GM12892 (cell line): ENCODE measurements around the gene SLC4A2.

Experiments
- DNase-seq: peaks from one replicate; pipeline ENCODE4 v3.0.0; 2011; ENCODE audit not compliant: insufficient read length
- FAIRE-seq: peaks from 2 replicates; lab custom pipeline; 2011; peaks lifted over from hg19 to GRCh38; lab: Jason Lieb, UNC
- POLR2A ChIP-seq: IDR thresholded peaks from 2 replicates; pipeline ENCODE4 v1.6.1; 2011; ENCODE audit warnings: low read depth, low read length, control low read depth
- POLR2AphosphoS5 ChIP-seq: IDR thresholded peaks from 2 replicates; pipeline ENCODE4 v1.6.1; 2011; ENCODE audit warnings: low read depth, low read length, control low read depth
- TAF1 ChIP-seq: IDR thresholded peaks from 2 replicates; pipeline ENCODE4 v1.6.1; 2011; ENCODE audit warnings: low read depth, mild to moderate bottlenecking, control low read depth, low read length, borderline replicate concordance

Gene SLC4A2

GRCh38 chr7:151125846-151126481 is 66.6 kb downstream of the SLC4A2 start:
- FAIRE-seq: no peak
- TF ChIP-seq POLR2AphosphoS5 (no peak), TAF1 (no peak), POLR2A (no peak)

More at GRCh38 chr7:151125846-151126481, 66.6 kb downstream of the SLC4A2 start:
- no peak for DNase-seq
